Upper lobe of right lung (tissue), 1 donor: ENCODE results near the gene CSF3R. TPM values are rescaled to one million over a fixed set of nuclear protein-coding genes. Genes with fewer than 3 reads are reported as not detected.
A peak's percentile ranks its signal among the peaks of the same experiment; 100 is the strongest.

Experiments used
- ATAC-seq: fragments of 200-7000 bp; cut with Tn5 transposase; one replicate; pipeline ENCODE4 v1.9.1; 2020; ENCODE audit warnings: mild to moderate bottlenecking, moderate library complexity
- DNase-seq: peaks from one replicate; pipeline ENCODE4 v3.0.0-alpha.2; 2020
- H3K27ac ChIP-seq: fragments of 200-600 bp; one replicate; pipeline ENCODE4 v1.8.0; 2022
- H3K27me3 ChIP-seq: fragments of 200-600 bp; one replicate; pipeline ENCODE4 v1.8.0; 2022; ENCODE audit warnings: mild to moderate bottlenecking
- H3K36me3 ChIP-seq: fragments of 200-600 bp; one replicate; pipeline ENCODE4 v1.8.0; 2022
- H3K4me1 ChIP-seq: fragments of 200-600 bp; one replicate; pipeline ENCODE4 v1.8.0; 2022
- H3K4me3 ChIP-seq: fragments of 200-600 bp; one replicate; pipeline ENCODE4 v1.8.0; 2022; ENCODE audit warnings: mild to moderate bottlenecking
- H3K9me3 ChIP-seq: fragments of 200-600 bp; one replicate; pipeline ENCODE4 v1.8.0; 2022
- intact Hi-C: fragments of 100-400 bp; cut with DNase I; formaldehyde crosslinking; loops from one replicate; pipeline ENCODE4 v1.11.0; 2022
- long read RNA-seq: library from polyadenylated mRNA; unstranded; transcript quantifications from one replicate; pipeline ENCODE4 v2.0.0, GENCODE V29; 2021
- total RNA-seq: library from RNA; stranded (reverse); fragmentation: NEBNext Ultra II Directional; extraction: Animal tissue kit (Norgen Biotek cat#: 25700); gene quantifications from one replicate; pipeline ENCODE4 v1.2.1, GENCODE V29; 2021
- TF ChIP-seq, protein P1 (sequence below): fragments of 200-600 bp; IDR thresholded peaks from one replicate; pipeline ENCODE4 v1.8.0; 2022; ENCODE audit warnings: antibody characterized with exemption
- donor health status: DM: no; HTN: yes; CAD: no; lungs with severe emphysema.

Gene CSF3R
- 202 TPM for total RNA-seq
- long read RNA-seq, transcript CSF3R-214 (4 exons, 928 nt): minor isoform, 15 of 225 reads
- long read RNA-seq, transcript CSF3R-205 (17 exons, 3,373 nt): major isoform, 45 of 225 reads
- long read RNA-seq, partial matches to known transcripts: 107 of 225 reads
- long read RNA-seq, other reads (novel, unspliced or antisense): 52 of 225 reads

DNA sequence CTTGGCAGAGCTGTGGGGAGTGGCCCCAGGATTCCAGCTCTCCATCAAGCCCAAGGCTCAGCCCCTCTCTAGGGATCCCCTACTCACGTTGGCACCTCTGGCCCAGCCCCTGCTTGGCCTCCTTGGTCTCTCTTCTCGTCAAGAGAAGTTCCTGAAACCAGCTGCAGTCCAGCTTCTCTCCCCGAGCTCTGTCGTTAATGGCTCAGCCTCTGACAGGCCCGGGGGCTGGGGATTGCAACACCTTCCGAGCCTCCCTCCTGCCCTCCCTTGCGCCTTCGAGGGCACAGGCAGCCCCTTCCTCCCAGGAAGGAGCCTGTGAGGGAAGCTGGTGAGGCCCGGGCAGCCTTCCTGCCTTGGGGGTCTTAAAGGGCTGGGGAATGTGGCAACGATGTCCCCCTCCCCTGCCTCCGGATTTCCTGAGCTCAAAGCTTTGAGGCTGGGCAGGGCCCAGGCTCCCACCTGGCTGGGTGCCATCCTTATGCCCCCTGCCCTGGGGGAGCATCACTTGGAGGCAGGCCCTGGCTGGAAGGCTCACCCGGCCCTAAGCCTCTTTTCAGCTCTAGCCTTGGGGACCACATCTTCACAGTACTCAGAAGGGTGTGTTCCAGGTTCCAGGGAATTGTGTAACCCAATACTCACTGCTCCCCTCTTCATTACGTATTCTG lies at the start of gene CSF3R:
TSS of gene CSF3R (minus strand) at position 190 of the 665 bp plus-strand sequence. CDS start 3,417 bp downstream, outside the sequence.
- H3K27me3 ChIP-seq: no peaks in the 10 kb centered on the region
- intact Hi-C loops: no loop called here
- TF ChIP-seq, protein P1, sequence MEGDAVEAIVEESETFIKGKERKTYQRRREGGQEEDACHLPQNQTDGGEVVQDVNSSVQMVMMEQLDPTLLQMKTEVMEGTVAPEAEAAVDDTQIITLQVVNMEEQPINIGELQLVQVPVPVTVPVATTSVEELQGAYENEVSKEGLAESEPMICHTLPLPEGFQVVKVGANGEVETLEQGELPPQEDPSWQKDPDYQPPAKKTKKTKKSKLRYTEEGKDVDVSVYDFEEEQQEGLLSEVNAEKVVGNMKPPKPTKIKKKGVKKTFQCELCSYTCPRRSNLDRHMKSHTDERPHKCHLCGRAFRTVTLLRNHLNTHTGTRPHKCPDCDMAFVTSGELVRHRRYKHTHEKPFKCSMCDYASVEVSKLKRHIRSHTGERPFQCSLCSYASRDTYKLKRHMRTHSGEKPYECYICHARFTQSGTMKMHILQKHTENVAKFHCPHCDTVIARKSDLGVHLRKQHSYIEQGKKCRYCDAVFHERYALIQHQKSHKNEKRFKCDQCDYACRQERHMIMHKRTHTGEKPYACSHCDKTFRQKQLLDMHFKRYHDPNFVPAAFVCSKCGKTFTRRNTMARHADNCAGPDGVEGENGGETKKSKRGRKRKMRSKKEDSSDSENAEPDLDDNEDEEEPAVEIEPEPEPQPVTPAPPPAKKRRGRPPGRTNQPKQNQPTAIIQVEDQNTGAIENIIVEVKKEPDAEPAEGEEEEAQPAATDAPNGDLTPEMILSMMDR: no peak
- H3K27ac ChIP-seq: peak within 1 kb of the TSS; percentile 80
- no peaks in the 10 kb centered on the region for H3K36me3 ChIP-seq
- peak within 1 kb of the TSS; percentile 48 for H3K4me3 ChIP-seq
- peaks cover 11% of the 10 kb centered on the region for H3K4me1 ChIP-seq
- no peaks in the 10 kb centered on the region for H3K9me3 ChIP-seq
- DNase-seq (peak; percentile 81), ATAC-seq (peak; percentile 42)

DNA sequence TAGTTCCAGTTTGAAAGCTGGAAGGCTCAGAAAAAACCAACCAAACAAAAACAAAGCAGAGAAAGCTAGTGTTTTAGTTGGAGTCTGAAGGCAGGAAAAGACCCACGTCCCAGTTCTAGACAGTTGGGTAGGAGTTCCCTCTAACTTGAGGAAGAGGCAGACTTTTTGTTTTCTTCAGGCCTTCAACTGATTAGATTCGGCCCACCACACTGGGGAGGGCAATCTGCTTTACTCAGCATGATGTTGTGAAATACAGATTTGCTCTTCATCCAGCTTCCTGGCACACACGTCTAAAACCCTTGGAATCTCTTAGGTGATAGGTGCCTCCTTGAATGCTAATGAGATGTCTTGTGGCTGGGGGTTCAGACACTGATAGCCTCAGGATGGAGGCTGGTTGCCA lies 49.1 kb upstream of the CSF3R start:
- Histone ChIP-seq H3K27ac (no peak overlapping the region), H3K9me3 (no peaks in the 10 kb centered on the region), H3K4me3 (no peak overlapping the region), H3K4me1 (no peaks in the 10 kb centered on the region), H3K36me3 (no peaks in the 10 kb centered on the region), H3K27me3 (peaks cover 5% of the 10 kb centered on the region)
- ATAC-seq (no peak), DNase-seq (no peak)
- intact Hi-C loops: no loop called here
- TF ChIP-seq, protein P1: no peak

DNA sequence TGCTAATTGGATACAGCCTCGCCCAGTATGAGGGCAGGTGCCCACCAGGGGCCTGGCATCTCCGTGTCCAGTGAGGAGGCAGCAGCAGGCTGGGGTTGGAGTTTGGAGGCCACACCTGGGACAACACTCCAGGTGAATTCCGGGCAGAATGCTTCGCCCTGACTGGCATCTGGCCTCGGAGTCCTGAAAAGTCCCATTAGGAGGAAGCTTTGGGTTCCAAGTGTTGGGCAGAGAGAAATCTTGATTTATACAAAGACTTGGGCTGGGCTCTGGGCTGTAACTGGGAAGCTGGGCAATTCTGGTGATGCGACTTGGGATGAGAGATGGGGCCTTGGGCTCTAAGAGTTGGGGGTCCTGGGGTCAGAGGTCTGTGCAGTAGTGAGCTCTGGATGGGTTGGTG lies 48.1 kb upstream of the CSF3R start:
- no peaks in the 10 kb centered on the region for H3K36me3 ChIP-seq
- peaks cover 5% of the 10 kb centered on the region for H3K27me3 ChIP-seq
- TF ChIP-seq, protein P1: no peak
- no peak for DNase-seq
- no peaks in the 10 kb centered on the region for H3K4me1 ChIP-seq
- intact Hi-C loops: no loop called here
- no peak for ATAC-seq
- H3K4me3 ChIP-seq: no peak overlapping the region
- no peaks in the 10 kb centered on the region for H3K9me3 ChIP-seq
- no peak overlapping the region for H3K27ac ChIP-seq

DNA sequence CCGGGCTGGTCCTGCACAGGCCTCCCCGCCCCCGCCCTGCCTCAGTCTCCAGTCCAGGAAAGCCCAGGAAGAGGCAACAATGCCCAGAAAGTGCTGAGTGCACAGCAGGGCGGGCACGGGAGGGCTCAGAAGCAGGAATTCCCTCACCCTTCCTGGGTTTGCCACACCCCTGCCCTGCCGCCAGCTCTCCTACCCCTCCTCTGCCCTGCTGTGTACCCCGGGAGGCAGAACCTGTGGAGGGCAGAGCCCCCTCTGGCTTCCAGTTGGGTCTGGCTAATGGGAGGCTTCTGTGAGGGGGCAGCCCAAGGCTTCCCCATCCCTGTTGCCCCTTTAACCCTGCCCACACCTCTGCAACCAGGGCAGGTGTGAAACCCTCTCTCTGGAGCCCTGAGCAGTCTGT lies 47.5 kb upstream of the CSF3R start:
- Histone ChIP-seq H3K9me3 (no peaks in the 10 kb centered on the region), H3K4me1 (no peaks in the 10 kb centered on the region), H3K36me3 (no peaks in the 10 kb centered on the region), H3K27ac (no peak overlapping the region), H3K27me3 (peaks cover 5% of the 10 kb centered on the region), H3K4me3 (no peak overlapping the region)
- intact Hi-C loops: no loop called here
- TF ChIP-seq, protein P1: no peak
- DNase-seq: peak; percentile 29
- ATAC-seq: no peak

DNA sequence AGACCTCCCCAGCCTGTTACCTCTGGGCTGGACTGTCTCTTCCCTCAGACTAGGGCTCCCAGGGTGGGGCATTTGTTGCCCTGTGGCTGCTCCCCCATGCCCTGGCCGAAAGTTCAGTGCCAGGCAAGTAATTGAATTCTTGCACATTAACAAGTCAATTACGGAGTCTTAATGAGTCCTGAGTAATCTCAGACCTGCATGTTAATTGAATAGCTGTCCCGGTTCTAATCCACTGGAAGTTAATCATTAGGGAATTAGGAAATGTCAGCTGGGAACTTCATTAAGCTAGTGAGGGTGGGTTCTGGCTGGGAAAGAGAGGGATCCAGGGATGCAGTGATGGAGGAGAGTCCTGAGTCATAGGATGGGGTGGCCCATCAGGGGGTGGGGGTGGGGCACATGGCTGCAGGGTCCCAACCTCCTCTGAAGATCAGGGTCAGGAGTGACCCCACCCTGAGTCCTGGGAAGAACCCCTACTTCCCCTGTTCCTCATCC lies 47.1 kb upstream of the CSF3R start:
- no peaks in the 10 kb centered on the region for H3K9me3 ChIP-seq
- intact Hi-C loops: no loop called here
- DNase-seq: no peak
- H3K36me3 ChIP-seq: no peaks in the 10 kb centered on the region
- H3K27me3 ChIP-seq: peaks cover 5% of the 10 kb centered on the region
- H3K27ac ChIP-seq: no peak overlapping the region
- no peak overlapping the region for H3K4me3 ChIP-seq
- ATAC-seq: no peak
- H3K4me1 ChIP-seq: no peaks in the 10 kb centered on the region
- TF ChIP-seq, protein P1: no peak
